GM19193 (cell line): ENCODE results near the gene ZNF687.

Experiments used
- POLR2A ChIP-seq: IDR thresholded peaks from 4 replicates; pipeline ENCODE4 v1.6.1; 2011; ENCODE audit not compliant: insufficient read depth, insufficient read length; ENCODE audit errors: extremely low read depth

ZNF687 gene

GRCh38 chr1:151290709-151291303 lies 8.7 kb downstream of the ZNF687 start:
- TF ChIP-seq POLR2A, result no peak

DNA sequence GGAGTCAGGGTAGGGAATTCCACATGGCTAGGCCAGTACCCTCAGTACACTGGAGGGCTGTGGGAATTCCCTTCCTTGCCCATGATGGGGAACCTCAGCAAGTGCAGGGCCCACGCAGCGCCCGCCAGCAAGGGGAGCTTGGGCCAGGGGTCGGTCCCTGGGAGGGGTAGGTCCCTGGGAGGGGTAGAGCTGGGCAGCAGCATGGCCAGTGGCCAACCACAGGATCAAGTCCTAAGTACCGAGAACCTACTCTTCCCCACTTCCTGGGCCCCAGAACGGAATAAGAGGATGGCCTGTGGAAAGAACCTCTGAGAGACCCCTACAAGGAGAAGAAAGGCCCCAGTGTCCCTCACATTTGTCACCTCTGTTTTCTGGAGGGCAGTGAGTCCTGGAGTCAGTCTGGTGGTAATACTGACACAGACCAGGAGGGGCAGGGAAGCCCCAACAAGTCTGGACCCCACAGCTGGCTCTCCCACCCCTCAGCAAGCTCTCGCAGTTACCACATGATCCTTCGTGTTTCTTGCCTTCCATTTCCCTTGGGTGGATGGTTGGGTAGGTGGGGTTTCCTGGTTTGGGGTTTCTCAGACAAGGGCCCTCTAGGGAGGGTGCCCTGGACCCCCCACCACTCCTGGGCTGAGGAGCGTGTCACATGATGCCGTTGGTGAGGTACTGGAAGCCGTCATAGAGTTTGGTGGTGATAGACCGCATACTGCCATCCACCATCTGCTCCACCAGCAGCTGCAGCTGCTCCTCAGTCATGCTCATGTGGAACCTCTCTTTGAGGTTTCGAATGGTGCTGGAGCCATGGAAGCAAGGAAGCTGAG lies 10.3 kb downstream of the ZNF687 start:
- peak; percentile 31 for TF ChIP-seq POLR2A

DNA sequence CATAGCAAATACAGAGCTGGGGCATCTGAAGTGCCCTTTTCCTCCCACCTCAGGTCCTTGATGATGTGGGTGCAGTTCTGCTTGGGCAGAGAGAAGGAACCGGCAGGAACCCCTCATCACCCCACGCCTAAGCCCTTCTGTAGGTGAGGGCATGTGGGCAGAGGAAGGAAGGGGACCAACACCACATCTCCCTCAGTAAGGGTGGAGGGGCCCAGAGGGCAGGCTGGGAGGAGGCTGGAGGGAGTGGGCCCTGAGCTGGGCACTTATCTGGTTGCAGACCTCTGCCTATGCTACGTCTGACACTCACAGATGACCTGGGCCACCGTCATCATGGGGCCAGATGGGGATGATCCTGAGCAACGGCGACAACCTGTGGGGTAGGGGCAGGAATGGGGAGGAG lies 11.0 kb downstream of the ZNF687 start:
- no peak for TF ChIP-seq POLR2A

DNA sequence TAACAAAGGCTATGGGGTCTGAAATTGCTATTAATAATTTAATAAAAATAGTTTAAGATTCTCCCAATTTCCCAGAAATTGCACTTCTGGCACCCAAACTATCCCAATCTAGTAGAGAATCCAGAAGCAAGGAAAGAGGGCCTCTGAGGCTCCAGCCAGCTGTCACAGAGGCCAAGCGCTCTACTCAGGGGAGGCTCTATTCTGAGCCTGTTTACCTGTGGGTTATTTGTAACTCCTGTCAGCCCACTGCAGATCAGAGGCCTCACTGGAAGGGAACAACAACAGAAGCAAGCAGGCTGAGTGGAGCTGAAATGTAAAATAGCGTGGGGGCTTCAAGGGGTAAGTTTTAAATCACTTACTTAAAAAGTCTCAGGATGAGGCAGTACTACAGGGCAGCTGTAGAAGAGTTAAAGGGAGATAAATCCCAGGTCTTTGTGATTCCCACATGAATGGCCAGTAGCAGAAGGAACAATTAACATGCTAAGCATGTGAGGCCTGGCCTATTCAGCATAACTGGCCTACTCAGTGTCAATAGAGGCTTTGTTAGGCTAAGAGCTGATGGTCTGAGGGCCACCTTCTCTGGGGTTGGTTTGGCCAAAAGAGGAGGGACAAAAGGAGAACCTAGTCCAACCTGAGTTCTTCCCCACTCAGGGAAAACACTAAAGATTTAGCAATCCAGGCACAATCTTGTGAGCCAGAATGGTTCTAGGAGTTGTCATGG lies 12.8 kb downstream of the ZNF687 start:
- TF ChIP-seq POLR2A, result no peak

DNA sequence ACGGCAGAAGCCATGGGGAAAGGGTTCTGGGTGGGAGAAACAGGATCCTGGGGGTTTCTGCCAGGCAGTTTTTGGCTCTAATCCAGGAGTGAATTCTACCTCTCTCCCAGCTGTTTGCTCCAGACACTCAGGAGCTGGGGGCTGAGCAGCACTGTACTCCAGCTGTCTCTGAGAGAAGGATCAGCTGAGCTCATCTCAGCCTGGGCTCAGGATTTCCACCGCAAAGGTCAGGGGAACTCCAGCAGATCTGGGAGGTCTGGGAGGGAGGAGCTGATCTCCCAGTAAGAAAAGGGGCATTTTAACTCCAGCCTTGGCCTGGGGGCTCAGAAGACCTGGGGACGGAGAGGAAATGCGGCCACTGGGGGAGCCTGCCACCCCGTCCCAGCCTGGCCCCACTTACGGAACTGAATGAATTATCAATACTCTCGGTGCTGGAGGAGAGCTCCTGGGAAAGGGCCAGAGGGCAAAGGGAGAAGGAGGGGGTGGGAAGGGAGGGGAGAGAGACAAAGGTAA lies 27.8 kb downstream of the ZNF687 start:
- TF ChIP-seq POLR2A, result no peak

DNA sequence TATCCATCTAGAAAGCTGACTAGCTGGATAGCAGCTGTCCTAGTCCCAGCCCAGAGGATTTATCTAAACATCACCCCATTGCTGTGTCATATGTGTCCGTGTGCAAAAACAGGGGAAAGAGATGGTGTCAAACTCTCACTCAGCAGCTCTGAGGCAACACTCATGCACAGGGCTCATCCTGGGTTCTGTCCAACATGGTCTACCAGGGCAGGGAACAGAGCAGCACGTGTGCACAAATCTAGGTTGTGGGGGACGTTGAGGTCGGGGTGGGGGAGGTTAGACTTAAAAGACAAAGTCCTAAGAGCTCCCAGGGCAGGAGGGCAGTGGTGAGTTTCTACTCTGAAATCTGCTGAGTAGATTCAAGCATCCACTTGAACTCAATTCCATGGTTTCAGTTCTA lies 28.9 kb downstream of the ZNF687 start:
- no peak for TF ChIP-seq POLR2A

- no peak for TF ChIP-seq POLR2A
Measured at GRCh38 chr1:151311589-151312331, 29.7 kb downstream of the ZNF687 start.

- no peak for TF ChIP-seq POLR2A
Measured at GRCh38 chr1:151312411-151312810, 30.3 kb downstream of the ZNF687 start.

DNA sequence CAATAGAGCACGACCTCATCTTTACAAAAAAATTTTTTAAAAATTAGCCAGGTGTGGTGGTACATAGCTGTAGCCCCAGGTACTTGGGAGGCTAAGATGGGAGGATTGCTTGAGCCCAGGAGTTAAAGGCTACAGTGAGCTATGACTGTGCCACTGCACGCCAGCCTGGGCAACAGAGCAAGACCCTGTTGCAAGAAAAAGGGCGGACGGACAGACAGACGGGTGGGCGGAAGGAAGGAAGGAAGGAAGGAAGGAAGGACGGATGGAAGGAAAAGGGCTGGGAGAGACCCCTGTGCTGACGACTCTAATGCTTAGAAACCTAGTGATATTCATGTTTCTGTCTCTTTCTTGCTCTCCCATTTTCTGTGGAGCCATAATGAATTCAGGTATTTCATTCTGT lies 30.7 kb downstream of the ZNF687 start:
- TF ChIP-seq POLR2A, result no peak

GRCh38 chr1:151313501-151313900 lies 31.4 kb downstream of the ZNF687 start:
- no peak for TF ChIP-seq POLR2A

GRCh38 chr1:151314137-151314875 lies 32.2 kb downstream of the ZNF687 start:
- TF ChIP-seq POLR2A, result no peak

DNA sequence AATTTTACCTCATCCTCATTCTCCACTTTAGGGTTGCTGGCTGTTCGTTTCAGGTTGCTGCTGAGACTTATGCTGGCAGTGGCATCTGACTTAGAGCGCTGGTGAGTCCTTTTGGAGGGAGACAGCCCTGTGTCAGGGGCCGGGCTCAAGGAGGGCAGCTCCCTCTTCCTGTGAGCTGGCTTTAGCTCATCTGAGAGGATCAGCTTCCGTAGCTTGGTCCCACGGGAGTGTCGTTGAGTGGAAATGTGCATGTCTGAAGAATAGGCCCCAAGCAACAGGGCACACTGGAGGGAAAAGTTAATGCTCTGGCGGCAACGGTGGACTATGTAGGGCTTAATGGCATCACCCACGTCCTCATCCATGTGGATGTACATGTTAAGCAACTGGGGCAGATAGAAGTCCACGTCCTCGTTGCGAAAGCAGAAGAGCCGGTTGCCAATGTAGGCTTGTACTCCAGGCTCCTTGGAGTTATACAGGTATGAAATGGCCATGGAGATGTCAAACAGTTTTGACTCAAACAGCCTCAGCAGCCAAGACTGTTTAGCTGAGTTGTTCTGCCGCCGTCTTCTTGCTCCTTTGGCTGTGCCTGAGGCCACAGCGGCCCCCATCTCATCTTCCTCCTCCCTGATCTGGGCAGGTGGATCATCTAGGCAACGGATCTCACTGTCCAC lies 33.6 kb downstream of the ZNF687 start:
- TF ChIP-seq POLR2A, result no peak

GRCh38 chr1:151318975-151319374 lies 36.9 kb downstream of the ZNF687 start:
- TF ChIP-seq POLR2A, result no peak
